GM20431 (cell line): ENCODE data around the gene SLC38A1.

Experiments
- in situ Hi-C: fragments of 300-500 bp; cut with MseI, MboI; formaldehyde crosslinking; loops from one replicate; pipeline ENCODE4 v1.15.0; 2020; ENCODE audit warnings: low sequenced_read_pairs; ENCODE audit not compliant: unreplicated experiment

The SLC38A1 gene

GRCh38 chr12:46237371-46238045 lies 31.3 kb downstream of the SLC38A1 start:
- in situ Hi-C loops: no loop called here

GRCh38 chr12:46234000-46234399 lies 34.8 kb downstream of the SLC38A1 start:
- in situ Hi-C loops: no loop called here

- in situ Hi-C loops: no loop called here
Observed at GRCh38 chr12:46233423-46233822, 35.4 kb downstream of the SLC38A1 start.

- in situ Hi-C loops: no loop called here
Observed at GRCh38 chr12:46230983-46231382, 37.9 kb downstream of the SLC38A1 start.

- in situ Hi-C loops: no loop called here
Observed at GRCh38 chr12:46230306-46230705, 38.5 kb downstream of the SLC38A1 start.

- in situ Hi-C loops: no loop called here
Observed at GRCh38 chr12:46227616-46228015, 41.2 kb downstream of the SLC38A1 start.

GRCh38 chr12:46224386-46224785 lies 44.5 kb downstream of the SLC38A1 start:
- in situ Hi-C loops: no loop called here

- in situ Hi-C loops: no loop called here
Observed at GRCh38 chr12:46223047-46223446, 45.8 kb downstream of the SLC38A1 start.

GRCh38 chr12:46222636-46223035 lies 46.2 kb downstream of the SLC38A1 start:
- in situ Hi-C loops: no loop called here

- in situ Hi-C loops: no loop called here
Observed at GRCh38 chr12:46221255-46222128, 47.4 kb downstream of the SLC38A1 start.

- in situ Hi-C loops: no loop called here
Observed at GRCh38 chr12:46219877-46220655, 48.8 kb downstream of the SLC38A1 start.

GRCh38 chr12:46219132-46219876 lies 49.5 kb downstream of the SLC38A1 start:
- in situ Hi-C loops: no loop called here

- in situ Hi-C loops: no loop called here
Observed at GRCh38 chr12:46218322-46219095, 50.3 kb downstream of the SLC38A1 start.

- in situ Hi-C loops: no loop called here
Observed at GRCh38 chr12:46217541-46218321, 51.1 kb downstream of the SLC38A1 start.

GRCh38 chr12:46214668-46215436 lies 54.0 kb downstream of the SLC38A1 start:
- in situ Hi-C loops: no loop called here

- in situ Hi-C loops: no loop called here
Observed at GRCh38 chr12:46212108-46212982, 56.5 kb downstream of the SLC38A1 start.
